Measurements from ENCODE around the gene STAB1.

Gene STAB1

GRCh38 chr3:52536369-52537164 is 41.4 kb downstream of the STAB1 start, which contains the start of gene UQCC5:
TSS of gene UQCC5 (plus strand) at chr3:52536605. CDS start at chr3:52536756, 151 bp downstream.
- DNase-seq = peak; percentile 68

- DNase-seq = no peak
Measured at GRCh38 chr3:52537165-52537620, 42.1 kb downstream of the STAB1 start.

GRCh38 chr3:52537726-52538421 is 42.7 kb downstream of the STAB1 start:
- DNase-seq = no peak

GRCh38 chr3:52539010-52539653 is 44.0 kb downstream of the STAB1 start:
- no peak for DNase-seq

DNA sequence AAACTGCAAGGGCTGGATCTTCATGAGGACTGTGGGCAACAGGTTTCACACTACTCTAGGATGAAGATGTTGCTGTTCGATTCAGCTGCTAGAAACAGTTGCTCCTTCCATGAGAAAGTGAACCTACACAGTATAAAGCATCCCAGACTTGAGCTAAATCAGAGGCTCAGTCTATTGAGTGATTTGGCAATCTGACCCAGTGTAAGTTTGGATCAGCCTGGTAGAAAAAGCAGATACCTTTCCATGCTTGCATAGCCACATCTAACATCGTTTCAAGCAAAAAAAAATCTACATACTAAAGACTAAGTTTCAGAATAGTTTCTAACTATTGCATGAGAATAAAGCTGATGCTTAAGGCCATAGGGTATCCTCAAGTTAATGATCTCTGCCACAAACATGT is 45.9 kb downstream of the STAB1 start:
- no peak for DNase-seq

DNA sequence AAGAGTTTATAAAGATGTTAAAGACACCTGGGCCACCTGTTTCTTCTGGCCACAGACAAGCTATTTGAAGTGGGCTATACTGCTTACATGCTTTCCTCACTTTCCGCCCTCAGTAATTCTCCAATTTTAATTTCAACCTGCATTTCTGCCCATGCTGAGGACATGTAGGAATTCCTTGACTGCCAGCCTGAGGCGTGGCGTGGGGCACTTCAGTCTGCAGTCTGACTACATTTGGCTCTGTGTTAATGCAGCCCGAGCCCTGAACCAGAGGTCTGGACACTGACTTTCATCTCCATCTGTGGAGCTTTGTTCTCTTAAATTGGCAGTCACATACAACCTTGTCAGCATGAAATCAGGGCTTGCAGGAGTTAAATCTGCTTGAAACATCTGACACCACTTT is 49.8 kb downstream of the STAB1 start:
- DNase-seq = no peak

DNA sequence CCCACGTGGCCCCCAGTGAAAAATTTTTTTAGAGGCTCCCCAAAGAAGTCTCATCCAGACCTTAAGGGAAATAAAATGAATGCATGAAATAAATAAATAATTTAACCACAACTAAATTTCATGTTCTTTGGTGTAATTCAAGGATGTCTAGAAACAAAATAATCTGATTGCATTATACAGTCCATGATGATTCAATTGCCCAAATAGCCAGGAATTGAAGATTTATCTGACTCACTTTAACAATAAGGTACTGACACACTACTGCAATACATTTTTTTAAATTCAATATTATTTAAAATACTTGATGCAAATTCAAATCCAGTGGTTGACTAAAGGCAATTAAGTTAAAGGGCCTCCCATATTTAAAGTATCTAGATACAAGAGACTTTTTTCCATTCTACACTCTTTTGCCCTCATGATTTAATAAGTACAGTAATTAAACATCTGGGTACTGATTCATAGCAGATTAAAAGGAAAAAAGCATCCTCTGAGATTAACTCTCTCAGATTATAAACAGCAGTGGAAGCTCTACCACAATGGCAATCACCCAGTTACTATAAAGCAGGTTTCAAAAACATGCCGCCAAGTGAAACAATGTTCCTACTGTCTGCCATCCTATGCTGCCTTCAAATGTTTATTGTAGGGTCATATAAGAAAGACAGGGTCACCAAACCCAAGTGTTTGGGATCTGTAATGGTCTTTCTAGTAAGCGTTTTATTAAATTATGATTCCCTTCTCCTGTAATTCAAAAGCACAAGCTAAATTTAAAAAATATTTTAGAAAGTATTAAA is 51.2 kb downstream of the STAB1 start:
- DNase-seq = no peak

- no peak for DNase-seq
Measured at GRCh38 chr3:52547143-52547542, 52.0 kb downstream of the STAB1 start.

DNA sequence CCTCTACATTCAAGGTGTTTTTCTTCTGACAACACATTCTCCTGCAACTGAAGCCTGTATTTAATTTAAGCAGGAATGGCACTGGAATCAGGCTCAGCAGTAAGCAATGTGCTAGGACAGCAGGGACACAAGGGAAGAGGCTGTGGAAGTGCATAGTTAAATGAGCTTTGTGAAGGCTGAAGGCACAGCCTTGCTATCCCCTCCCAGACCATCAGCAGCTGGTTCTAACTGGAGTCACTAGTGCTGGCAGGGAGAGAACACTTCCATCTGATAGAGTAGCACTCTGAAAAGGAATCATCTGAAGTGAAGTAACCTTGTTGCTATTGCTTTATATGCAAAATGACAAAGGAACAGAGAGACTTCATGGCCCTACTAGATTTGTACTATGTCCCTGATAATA is 56.0 kb downstream of the STAB1 start:
- no peak for DNase-seq

DNA sequence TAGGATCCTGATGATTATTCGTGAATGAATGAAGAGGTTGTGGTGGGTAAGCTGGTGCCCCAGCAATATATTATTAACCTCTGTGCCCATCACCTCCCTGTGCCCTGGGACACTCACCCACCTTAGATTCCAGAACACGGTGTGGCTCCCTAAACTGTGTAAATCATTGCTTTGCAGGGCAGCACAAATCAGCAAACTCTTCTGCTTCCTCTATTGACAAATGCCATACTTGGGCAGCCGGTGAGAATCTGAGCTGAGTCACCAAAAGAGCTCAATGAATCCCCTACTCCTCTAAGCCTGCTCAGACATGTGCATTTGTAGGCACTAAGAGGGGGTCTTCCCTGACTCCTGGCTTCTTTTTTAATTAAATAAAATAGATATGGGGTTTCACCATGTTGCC is 57.0 kb downstream of the STAB1 start:
- DNase-seq = no peak

- no peak for DNase-seq
Measured at GRCh38 chr3:52554026-52554755, 59.1 kb downstream of the STAB1 start.

DNA sequence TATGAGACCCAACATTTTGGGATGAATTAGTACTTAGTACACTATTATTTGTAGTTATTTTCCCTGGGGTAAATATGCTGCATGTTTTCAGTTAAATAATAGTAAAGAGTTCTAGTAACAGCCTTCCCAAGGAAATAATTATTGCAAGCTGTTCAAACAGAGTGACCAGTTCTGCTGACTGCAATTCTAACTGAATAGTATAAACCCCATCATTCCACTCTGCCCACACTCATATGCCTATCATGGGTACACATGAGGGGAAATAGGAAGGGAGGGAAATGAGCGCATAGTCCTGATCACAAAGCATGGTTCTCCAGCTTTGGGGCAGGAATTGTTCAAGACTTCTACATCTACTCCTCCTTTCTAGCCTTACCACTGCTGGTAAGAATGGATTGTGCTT is 59.9 kb downstream of the STAB1 start:
- no peak for DNase-seq

DNA sequence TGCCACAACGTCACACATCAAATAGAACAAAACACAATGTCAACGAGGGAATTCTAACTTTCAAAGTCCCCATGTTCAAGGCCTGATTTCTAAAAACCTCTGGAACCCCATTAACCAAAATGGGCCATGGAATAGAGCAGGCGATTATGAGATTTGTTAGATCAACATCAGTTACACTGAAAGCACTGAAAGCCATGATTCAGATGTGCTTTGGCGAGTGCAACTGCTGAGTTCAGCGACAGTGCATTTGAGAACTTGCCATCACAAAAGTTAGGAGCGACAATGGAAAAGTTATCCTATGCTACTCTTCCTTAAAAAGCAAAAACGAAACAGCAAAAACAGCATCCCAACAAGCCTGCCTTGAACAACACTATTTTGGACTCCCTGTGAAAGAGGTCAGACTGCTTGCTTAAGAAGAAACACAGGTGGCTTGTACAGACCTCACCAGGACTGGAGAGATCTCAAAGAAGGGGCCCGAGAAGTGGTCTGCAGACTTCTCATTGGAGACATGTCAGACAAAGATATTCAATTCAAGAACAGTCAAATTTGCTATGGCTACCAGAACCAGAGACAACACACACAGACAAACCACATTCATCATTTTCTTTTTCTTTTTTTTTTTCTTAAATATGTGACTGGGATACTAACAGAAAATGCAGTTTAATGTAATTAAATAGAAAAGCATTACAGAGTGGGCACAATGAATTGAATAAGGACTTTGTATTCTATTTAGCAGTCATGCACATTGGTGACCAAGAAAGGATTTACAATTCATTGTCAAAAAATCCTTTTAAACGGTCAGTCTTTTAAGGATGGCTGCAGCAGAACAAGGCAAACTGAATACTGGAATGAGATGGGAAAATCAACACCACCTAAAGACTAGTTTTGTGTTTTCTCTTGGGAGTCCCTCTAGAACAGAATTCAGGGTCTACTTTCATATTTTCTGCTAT is 62.1 kb downstream of the STAB1 start:
- DNase-seq = no peak

- no peak for DNase-seq
Measured at GRCh38 chr3:52558436-52558835, 63.3 kb downstream of the STAB1 start.

DNA sequence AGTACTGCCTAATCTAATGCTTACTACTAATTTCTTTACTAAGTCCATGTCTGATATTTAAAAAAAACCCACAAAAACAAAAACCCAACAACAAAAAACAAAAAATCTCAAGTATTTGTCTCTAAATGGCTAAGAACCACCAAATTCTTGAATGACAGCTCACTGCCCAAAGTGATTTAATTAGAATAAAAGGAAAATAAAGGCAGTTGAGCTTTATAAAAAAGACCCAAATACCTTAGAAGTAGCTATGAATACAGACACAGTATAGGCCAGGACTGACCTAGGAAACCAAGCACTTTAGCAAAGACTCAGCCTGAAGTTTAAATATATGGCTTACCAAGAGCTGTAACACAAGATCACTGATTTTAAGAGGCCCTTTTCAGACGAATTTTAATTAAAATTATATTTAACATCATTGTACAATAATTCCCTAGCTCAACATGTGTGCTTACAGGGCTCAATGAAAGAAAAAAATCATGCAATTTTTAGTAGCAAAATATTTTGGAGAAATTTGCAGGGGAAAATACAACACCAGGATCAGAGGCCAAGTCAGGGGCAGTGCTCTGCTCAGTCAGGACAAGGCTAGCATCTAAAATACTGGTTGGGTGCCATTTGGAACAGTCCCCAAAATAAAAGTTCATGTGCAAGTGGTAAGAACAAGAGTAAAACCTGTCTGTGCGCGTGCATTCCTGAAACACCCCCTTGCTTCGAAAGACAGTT is 66.0 kb downstream of the STAB1 start:
- no peak for DNase-seq

GRCh38 chr3:52563984-52564383 is 68.8 kb downstream of the STAB1 start:
- DNase-seq = no peak

GRCh38 chr3:52568069-52568468 is 72.9 kb downstream of the STAB1 start:
- DNase-seq = no peak

DNA sequence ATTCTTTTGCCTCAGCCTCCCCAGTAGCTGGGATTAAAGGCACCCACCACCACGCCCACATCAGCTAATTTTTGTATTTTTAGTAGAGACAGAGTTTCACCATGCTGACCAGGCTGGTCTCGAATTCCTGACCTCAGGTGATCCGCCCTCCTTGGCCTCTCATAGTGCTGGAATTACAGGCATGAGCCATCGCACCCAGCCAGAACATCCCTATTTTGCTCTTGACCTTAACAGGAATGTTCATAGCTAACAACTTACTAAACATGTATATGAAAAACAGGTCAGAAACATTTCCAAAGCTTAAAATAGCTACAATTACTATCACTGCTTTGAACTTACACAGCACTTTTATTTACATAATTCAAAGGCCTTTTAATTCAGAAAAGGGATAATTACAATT is 74.9 kb downstream of the STAB1 start:
- DNase-seq = no peak

GRCh38 chr3:52572221-52572620 is 77.1 kb downstream of the STAB1 start:
- no peak for DNase-seq
